ENCODE data around the gene WDR55. TPM values are rescaled to one million over a fixed set of nuclear protein-coding genes. Genes with fewer than 3 reads are reported as not detected.

WDR55 gene
- total RNA-seq, 1 experiment from 2014 or later = 49.2 TPM

DNA sequence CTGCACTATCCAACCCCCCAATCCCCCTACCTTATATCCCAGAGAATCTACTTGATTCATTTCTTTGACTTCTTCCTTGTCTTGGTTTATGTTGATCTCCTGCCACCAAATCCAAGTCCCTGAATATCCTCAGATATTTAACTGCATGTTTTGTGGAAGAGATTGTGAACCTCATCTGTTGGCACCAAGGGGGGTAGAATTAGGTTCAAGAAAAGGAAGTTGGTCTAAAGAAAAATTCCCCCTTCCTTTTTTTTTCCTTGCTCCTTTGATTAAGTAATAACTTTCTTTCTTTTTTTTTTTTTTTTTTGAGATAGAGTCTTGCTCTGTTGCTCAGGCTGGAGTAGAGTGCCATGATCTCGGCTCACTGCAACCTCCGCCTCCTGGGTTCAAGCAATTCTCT is 31.2 kb upstream of the WDR55 start:
- ATAC-seq (no peak), DNase-seq (ENCODE audit: low read depth, low spot score) (no peak)
- Histone ChIP-seq H3K27ac (ENCODE audit: low read length) (peak overlapping the region; percentile 35; the same call in 1 of the 2 replicates), H3K36me3 (ENCODE audit: control insufficient read depth, insufficient read depth, low read length) (no peaks in the 10 kb centered on the region), H3K4me1 (ENCODE audit: control insufficient read depth, insufficient read depth, low read length) (peaks cover 8% of the 10 kb centered on the region), H3K4me3 (ENCODE audit: low read depth in 2 of 2, low read length in 2 of 2) (peak overlapping the region in 1 of 2 experiments; percentile 54; a peak in 2 of 4 replicates), H3K9me3 (ENCODE audit: control insufficient read depth, insufficient read depth, low read depth, low read length) (0 out of 2 replicates have a peak, but pooled peaks cover under 1% of the 10 kb centered on the region), H3K27me3 (ENCODE audit: control insufficient read depth, insufficient read depth, low read length) (no peaks in the 10 kb centered on the region)
- ChIA-PET CTCF (no interaction called here), POLR2A (interaction anchor here (0.7 kb wide), 1 partner anchor 16 kb away, joined by 8 read pairs; no protein-coding TSS in a partner anchor)
- TF ChIP-seq TCF7L2 (IDR thresholded peaks at IDR 0.05; ENCODE audit: low read depth, low read length) = no peak
- TF ChIP-seq, protein P1, sequence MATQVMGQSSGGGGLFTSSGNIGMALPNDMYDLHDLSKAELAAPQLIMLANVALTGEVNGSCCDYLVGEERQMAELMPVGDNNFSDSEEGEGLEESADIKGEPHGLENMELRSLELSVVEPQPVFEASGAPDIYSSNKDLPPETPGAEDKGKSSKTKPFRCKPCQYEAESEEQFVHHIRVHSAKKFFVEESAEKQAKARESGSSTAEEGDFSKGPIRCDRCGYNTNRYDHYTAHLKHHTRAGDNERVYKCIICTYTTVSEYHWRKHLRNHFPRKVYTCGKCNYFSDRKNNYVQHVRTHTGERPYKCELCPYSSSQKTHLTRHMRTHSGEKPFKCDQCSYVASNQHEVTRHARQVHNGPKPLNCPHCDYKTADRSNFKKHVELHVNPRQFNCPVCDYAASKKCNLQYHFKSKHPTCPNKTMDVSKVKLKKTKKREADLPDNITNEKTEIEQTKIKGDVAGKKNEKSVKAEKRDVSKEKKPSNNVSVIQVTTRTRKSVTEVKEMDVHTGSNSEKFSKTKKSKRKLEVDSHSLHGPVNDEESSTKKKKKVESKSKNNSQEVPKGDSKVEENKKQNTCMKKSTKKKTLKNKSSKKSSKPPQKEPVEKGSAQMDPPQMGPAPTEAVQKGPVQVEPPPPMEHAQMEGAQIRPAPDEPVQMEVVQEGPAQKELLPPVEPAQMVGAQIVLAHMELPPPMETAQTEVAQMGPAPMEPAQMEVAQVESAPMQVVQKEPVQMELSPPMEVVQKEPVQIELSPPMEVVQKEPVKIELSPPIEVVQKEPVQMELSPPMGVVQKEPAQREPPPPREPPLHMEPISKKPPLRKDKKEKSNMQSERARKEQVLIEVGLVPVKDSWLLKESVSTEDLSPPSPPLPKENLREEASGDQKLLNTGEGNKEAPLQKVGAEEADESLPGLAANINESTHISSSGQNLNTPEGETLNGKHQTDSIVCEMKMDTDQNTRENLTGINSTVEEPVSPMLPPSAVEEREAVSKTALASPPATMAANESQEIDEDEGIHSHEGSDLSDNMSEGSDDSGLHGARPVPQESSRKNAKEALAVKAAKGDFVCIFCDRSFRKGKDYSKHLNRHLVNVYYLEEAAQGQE (IDR thresholded peaks at IDR 0.05; ENCODE audit: insufficient read depth in 1 of 2, low read depth in 2 of 2, low read length in 1 of 2) = no peak
- TF ChIP-seq POLR2AphosphoS5 (IDR thresholded peaks at IDR 0.05; ENCODE audit: low read depth, low read length) = no peak
- TF ChIP-seq, protein P2, sequence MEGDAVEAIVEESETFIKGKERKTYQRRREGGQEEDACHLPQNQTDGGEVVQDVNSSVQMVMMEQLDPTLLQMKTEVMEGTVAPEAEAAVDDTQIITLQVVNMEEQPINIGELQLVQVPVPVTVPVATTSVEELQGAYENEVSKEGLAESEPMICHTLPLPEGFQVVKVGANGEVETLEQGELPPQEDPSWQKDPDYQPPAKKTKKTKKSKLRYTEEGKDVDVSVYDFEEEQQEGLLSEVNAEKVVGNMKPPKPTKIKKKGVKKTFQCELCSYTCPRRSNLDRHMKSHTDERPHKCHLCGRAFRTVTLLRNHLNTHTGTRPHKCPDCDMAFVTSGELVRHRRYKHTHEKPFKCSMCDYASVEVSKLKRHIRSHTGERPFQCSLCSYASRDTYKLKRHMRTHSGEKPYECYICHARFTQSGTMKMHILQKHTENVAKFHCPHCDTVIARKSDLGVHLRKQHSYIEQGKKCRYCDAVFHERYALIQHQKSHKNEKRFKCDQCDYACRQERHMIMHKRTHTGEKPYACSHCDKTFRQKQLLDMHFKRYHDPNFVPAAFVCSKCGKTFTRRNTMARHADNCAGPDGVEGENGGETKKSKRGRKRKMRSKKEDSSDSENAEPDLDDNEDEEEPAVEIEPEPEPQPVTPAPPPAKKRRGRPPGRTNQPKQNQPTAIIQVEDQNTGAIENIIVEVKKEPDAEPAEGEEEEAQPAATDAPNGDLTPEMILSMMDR (IDR thresholded peaks at IDR 0.05) = no peak
- TF ChIP-seq SIN3A (IDR thresholded peaks at IDR 0.05; ENCODE audit: borderline replicate concordance, insufficient read depth, low read depth, low read length) = no peak
- intact Hi-C loops (cut with micrococcal nuclease; ENCODE audit: unreplicated experiment) = no loop called here
- BruUV-seq (replicated peaks) = no TSS peak
- in situ Hi-C loops (cut with HindIII; ENCODE audit: low pct_unique_long_range_greater_than_20kb, low sequenced_read_pairs) = no loop called here

DNA sequence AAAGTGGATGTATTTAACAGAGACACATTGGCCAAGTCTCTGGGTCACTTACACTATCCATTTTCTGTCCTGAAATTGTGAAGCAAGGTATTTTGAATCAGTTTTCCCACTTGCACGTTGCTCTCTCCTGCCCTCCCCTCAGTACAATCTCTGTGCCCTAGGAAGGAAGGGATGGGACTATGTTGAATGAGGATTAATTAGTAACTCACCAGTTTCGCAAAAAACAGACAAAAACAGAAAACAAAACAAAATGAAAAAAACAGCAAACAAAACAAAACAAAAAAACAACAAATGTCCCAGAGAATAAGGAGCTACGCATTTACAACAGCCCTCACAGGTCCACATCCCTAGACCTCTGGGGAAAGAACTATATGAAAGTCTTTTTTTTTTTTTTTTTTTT is 30.6 kb upstream of the WDR55 start:
- Histone ChIP-seq H3K4me3 (ENCODE audit: low read depth in 2 of 2, low read length in 2 of 2) (no peak overlapping the region), H3K9me3 (ENCODE audit: control insufficient read depth, insufficient read depth, low read depth, low read length) (no peaks in the 10 kb centered on the region), H3K4me1 (ENCODE audit: control insufficient read depth, insufficient read depth, low read length) (peaks cover 8% of the 10 kb centered on the region), H3K36me3 (ENCODE audit: control insufficient read depth, insufficient read depth, low read length) (no peaks in the 10 kb centered on the region), H3K27me3 (ENCODE audit: control insufficient read depth, insufficient read depth, low read length) (no peaks in the 10 kb centered on the region), H3K27ac (ENCODE audit: low read length) (no peak overlapping the region)
- DNase-seq (ENCODE audit: low read depth, low spot score) (no peak), ATAC-seq (no peak)
- in situ Hi-C loops (cut with HindIII; ENCODE audit: low pct_unique_long_range_greater_than_20kb, low sequenced_read_pairs) (no loop called here), intact Hi-C loops (cut with micrococcal nuclease; ENCODE audit: unreplicated experiment) (no loop called here)
- TF ChIP-seq, protein P2 (IDR thresholded peaks at IDR 0.05) = no peak
- no peak for TF ChIP-seq SIN3A (IDR thresholded peaks at IDR 0.05; ENCODE audit: borderline replicate concordance, insufficient read depth, low read depth, low read length)
- TF ChIP-seq TCF7L2 (IDR thresholded peaks at IDR 0.05; ENCODE audit: low read depth, low read length) = no peak
- TF ChIP-seq, protein P1 (IDR thresholded peaks at IDR 0.05; ENCODE audit: insufficient read depth in 1 of 2, low read depth in 2 of 2, low read length in 1 of 2) = no peak
- no peak for TF ChIP-seq POLR2AphosphoS5 (IDR thresholded peaks at IDR 0.05; ENCODE audit: low read depth, low read length)
- BruUV-seq (replicated peaks) = no TSS peak
- ChIA-PET POLR2A (interaction anchor here (0.7 kb wide), 1 partner anchor 16 kb away, joined by 8 read pairs; no protein-coding TSS in a partner anchor), CTCF (interaction anchor here (1.0 kb wide), 1 partner anchor 68 kb away, joined by 3 read pairs; no protein-coding TSS in a partner anchor)

Data from Panc1 (cell line).